NCI-H2107 (cell line): Measurements from ENCODE around the gene ZNF644.
"Not testable (repeated sequence)": the region's sequence is repeated elsewhere in the genome, so short reads cannot be mapped to it uniquely, and the experiment has no call there.

Experiments used
- DNase-seq: peaks from one replicate; lab custom pipeline; 2025; lab: John Stamatoyannopoulos, UW

Gene ZNF644

DNA sequence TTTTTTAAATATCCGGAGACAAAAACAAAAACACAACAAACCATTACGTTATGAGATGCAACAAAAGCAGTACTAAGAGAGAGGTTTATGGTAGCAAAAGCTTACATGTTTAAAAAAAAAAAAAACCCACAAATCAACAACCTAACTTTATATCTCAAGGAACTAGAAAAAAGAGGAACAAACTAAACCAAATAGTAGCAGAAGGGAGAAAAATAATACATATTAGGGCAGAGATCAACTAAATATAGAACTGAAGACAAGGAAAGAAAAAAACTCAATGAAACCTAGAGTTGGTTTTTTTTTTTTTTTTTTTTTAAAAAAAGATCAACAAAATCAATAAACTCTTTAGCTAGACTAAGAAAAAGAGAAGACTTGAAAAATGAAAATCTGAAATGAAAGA is 34.9 kb downstream of the ZNF644 start:
- no peak for DNase-seq

GRCh38 chr1:90977522-90977921 is 44.3 kb downstream of the ZNF644 start:
- DNase-seq: no peak

DNA sequence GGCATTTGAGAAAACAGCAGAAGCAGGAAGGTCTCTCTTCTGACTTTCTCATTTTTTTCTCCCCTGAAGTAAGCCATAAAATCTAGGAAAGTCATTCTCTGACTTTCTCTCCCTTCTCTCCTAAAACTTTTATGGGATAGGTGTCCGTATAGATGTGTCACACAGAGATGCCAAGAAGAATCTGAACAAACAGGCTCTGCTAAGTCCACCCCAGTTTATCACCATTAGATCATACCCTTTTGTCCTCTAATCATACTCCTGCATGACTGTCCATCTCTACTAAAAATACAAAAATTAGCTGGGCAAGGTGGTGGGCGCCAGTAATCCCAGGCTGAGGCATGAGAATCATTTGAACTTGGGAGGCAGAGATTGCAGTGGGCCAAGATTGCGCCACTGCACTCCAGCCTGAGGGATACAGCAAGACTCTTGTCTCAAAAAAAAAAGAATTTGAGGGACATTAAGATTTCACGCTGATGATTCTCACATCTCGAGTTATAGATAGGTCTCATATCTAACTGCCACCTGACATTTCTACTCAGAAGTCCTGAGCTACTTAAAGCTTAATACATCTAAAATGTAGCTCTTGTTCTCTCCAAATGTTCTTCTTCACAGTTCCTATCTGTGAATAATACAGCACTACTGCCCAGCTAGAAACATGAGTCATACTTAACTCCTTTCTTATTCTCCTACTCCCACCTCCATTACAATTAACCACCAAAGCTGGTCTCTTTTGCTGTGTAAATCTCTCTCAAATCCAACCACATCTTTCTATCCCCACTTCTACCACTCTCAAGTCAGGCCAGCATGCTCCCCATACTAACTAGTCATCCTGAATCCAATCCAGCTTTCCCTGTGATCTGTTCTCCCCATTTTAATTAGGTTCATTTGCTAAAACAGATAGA is 47.7 kb downstream of the ZNF644 start:
- DNase-seq: no peak

DNA sequence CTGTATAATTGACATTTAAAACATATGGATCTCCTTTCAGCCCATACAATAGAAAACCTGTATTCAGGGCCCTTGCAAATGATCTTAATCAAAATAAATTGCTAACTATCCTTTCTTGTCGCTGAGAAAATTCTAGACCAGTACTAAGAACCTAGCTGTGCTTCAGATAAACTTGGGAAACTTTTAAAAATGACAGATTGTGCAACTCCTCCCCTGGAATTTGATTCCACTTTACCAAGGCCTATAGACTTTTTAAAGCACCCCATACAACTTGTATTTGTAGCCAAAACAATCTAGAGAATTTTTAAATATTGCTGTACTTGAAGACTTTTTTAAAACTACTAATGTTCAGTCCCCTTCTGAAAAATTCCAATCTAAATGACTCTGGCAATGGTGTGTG is 51.6 kb downstream of the ZNF644 start:
- no peak for DNase-seq

DNA sequence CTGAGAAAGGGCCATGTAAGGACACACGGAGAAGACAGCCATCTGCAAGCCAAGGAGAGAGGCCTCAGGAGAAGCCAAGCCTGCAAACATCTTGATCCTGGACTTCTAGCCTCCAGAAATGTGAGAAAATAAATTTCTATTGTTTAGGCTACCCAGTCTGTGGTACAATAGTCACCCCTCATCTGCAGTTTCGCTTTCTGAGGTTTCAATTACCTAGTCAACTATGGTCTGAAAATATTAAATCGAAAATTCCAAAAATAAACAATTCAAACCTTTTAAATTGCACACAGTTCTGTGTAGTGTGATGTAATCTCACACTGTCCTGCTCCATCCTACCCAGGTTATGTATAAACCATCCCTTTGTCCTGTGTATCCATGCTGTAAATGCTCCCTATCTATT is 52.6 kb downstream of the ZNF644 start:
- no peak for DNase-seq

GRCh38 chr1:90964444-90965035 is 57.3 kb downstream of the ZNF644 start:
- DNase-seq: no peak

DNA sequence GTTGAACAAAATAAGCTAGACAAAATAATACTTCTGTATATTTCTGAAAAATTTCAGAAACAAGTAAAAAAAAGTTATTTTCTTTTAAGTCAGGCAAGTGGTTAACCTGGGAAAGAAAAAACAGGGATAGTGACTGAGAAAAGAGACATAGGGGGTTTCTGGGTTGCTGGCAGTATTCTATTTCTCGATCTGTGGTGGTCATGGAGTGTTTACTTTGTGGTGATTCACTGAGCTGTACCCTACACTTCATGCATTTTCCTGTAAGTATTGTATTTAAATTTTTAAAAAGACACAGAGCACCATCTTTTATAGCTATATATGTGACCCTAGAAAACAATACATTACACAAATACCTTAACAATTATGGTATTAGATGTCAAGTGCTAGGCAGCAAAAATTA is 58.2 kb downstream of the ZNF644 start:
- DNase-seq: no peak

DNA sequence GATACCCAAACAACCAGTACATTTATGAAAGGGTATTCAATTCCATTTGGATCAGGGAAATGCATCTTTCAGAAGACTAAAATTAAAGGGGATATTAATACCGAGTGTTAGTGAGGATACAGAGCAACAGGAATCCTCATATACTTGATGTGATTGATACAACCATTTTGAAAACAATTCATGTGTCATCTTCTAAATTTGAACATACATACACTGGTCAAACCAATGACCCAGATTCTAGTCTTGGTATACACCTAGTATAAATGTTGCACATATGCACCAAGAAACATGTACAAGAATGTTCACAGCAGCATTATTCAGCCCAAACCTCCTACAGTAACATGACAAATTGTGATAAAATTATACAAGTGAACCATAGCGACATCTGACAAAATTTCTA is 58.6 kb downstream of the ZNF644 start:
- no peak for DNase-seq

DNA sequence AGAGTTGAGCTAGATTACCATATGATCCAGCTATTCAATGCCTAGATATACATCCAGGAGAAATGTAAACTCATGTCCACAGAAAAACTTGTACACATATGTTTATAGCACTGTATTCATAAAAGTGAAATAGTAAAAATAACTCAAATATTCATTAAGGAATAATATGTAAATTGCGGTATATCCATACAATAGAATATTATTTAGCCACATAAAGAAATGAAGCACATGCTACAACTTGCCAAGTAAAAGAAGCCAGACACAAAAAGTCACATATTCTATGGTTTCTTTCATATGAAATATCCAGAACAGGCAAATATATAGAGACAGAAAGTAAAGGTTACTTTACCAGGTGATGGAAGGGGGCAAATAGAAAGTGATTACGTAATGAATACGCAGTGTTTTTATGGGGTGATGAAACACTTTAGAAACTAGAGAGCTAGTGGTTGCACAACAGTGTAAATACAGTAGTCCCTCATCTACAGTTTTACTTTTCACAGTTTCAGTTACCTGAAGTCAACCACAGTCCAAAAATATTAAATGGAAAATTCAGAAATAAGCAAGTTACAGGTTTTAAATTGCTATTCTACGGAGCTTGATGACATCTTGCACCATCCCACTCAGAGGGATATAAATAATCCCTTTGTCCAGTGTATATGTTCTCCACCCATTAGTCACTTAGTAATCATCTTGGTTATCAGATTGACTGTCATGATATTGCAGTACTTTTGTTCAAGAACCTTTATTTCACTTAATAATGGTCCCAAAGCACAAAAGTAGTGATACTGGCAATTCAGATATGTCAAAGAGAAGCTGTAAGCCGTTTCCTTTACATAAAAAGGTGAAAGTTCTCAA is 62.3 kb downstream of the ZNF644 start:
- DNase-seq: no peak

GRCh38 chr1:90957497-90957896 is 64.3 kb downstream of the ZNF644 start:
- DNase-seq: no peak

DNA sequence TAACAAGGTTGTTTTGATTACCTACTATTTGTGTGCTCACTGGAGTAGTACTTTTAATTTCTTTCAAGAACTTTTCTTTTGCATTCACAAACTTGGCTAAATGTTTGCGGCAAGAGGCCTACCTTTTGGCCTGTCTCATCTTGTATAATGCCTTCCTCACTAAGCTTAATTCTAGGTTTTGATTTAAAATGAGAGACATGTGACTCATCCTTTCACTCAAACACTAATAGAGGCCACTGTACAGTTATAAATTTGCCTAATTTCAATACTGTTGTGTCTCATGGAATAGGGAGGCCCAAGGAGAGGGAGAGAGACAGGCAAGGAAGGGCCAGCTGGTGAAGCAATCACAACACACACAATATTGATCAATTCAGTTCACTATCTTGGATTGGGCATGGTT is 66.1 kb downstream of the ZNF644 start:
- no peak for DNase-seq

- DNase-seq: no peak
Measured at GRCh38 chr1:90952906-90953305, 68.9 kb downstream of the ZNF644 start.

DNA sequence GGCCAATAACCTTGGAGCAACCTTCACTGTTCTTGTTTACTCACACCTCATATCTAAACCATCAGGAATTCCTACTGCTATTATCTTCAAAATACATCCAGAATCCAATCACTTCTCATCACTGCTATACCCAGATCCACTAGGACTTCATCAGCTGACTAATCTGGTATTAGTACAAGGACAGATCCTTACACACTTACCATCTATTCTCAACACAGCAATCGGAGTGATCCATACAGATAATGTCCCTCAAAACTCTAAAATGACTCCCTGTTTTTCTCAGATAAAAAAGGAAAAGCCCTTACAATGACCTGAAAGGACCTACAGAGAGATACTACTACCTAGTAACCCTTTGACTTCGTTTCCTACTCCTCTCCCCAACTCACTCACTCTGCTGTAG is 70.8 kb downstream of the ZNF644 start:
- DNase-seq: no peak

- no peak for DNase-seq
Measured at GRCh38 chr1:90948301-90948700, 73.5 kb downstream of the ZNF644 start.

- no peak for DNase-seq
Measured at GRCh38 chr1:90946630-90947029, 75.2 kb downstream of the ZNF644 start.

DNA sequence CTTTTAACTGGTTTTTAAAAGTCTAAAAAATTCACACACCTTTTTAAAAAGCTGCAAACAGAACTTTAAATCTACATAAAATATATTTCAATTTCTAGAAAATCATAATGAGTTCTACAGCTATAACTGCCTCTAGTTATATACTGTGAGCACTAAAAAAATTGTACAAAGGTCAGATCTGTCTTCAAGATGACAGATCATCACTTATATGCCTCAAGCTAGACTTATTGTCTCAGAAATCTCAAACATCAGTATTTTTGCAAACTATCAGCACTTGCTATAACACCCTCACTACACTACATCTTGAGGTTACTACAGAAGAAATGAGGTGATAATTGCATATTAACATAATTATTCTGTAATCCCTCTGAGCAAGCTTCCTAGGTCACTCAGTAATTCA is 76.5 kb downstream of the ZNF644 start:
- no peak for DNase-seq

DNA sequence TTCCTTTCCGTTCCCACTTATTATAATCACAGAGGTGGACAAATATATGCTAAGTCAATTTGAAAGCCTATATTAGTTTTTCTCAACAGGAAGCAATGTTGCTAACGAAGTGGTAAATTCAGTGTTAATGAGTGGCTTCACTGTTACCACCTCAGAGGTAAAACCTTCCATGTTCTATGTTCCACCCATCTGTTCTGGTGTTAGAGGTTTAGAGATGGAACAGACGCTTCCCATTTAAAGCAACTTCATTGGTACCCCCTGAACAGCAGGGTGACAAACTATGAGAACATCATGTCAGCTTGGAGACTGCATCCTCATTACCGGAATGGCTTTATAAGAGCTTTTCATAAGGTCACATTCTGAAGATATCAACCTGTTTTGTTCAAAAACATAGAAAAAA is 77.9 kb downstream of the ZNF644 start:
- DNase-seq: no peak

DNA sequence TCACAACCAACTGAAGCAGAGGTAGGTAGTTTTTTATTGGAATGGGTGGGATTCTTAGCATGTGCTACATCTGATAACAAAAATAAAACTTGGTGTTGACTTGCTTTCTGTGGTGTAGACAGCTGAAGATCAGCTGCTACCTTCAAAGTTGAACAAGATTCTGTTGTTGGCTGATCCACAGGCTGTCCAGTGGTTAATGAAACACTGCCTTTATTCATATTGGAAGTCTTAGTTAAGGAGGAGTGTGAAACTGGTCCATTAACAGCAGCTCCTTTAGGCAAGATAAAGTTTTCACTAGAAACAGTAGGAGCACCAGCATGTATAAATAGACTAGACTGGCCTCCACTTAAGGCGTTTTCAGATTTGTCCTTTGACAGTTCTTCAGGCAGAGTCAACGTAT is 81.1 kb downstream of the ZNF644 start:
- no peak for DNase-seq

GRCh38 chr1:90936731-90937130 is 85.1 kb downstream of the ZNF644 start:
- DNase-seq: no peak

DNA sequence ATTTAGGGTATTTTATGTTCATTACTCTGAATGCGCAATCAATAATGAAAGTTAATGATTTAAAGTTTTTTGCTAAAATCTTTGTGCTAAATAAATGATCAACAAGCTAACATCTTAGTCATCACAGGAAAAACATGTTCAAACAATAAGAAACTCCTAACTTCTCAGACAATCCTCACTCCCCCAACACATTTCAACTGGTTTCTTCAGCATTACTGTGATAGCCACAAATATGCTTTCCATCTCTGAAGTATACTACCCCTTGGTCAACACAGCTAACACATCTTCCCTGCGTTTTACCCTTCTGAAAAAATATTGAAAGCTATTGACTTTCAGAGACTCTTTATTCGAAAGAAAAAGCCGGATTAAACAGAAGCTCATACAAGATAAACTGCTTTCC is 85.8 kb downstream of the ZNF644 start:
- no peak for DNase-seq

GRCh38 chr1:90928231-90928630 is 93.6 kb downstream of the ZNF644 start:
- DNase-seq: not testable (repeated sequence)

GRCh38 chr1:90927674-90928073 is 94.2 kb downstream of the ZNF644 start:
- not testable (repeated sequence) for DNase-seq

DNA sequence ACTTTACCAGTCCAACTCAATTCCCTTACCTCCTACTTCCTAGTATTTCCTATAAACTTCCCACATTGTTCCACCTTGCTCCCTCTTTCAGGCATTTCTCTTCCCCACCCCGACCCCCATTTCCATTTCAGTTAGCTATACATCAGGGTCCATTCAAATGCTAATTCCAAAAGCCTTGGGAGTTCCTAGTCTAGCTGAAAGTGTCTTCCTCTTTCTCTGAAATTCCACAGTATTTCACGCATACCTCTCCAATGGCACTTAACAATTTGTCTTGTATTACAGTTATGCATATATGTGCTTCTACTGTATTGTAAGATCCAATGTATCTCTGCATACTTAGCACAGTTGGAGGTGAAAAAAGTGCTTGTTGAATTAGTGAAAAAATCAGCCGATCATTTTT is 94.9 kb downstream of the ZNF644 start:
- no peak for DNase-seq
